GM23248 (cell line): Measurements from ENCODE around the gene SRRT.

Experiments
- EZH2 ChIP-seq: fragments of 200-600 bp; sonication (generic); IDR thresholded peaks from 2 replicates; pipeline ENCODE4 v1.6.1; 2018; ENCODE audit warnings: antibody characterized with exemption, mild to moderate bottlenecking; ENCODE audit not compliant: insufficient read depth, poor library complexity, severe bottlenecking
- EZH2phosphoT487 ChIP-seq: fragments of 200-600 bp; sonication (generic); IDR thresholded peaks from 2 replicates; pipeline ENCODE4 v1.6.1; 2018; ENCODE audit warnings: antibody characterized with exemption, moderate library complexity, mild to moderate bottlenecking, low read depth; ENCODE audit not compliant: insufficient read depth

- no peak for TF ChIP-seq EZH2
- no peak for TF ChIP-seq EZH2phosphoT487
Observed at GRCh38 chr7:100874300-100874576, 665 bp upstream of the SRRT start.
